HepG2 (cell line): ENCODE results near the gene PCDH17. TPM values are rescaled to one million over a fixed set of nuclear protein-coding genes. Genes with fewer than 3 reads are reported as not detected.

Experiments used
- BHLHE40 ChIP-seq: IDR thresholded peaks from 2 replicates; pipeline ENCODE4 v1.6.1; 2011; ENCODE audit warnings: low read length, improper control_type of control experiment
- ELF4 ChIP-seq: sonication (generic); formaldehyde crosslinking; IDR thresholded peaks from 2 replicates; pipeline ENCODE4 v1.5.0; 2020; ENCODE audit warnings: missing genetic modification reagents, mild to moderate bottlenecking, moderate library complexity, borderline replicate concordance
- FLYWCH1 ChIP-seq: sonication (generic); formaldehyde crosslinking; IDR thresholded peaks from 2 replicates; pipeline ENCODE4 v1.8.1; 2023; ENCODE audit warnings: mild to moderate bottlenecking, missing genetic modification reagents
- KLF15 ChIP-seq: sonication (generic); formaldehyde crosslinking; IDR thresholded peaks from 2 replicates; pipeline ENCODE4 v1.8.1; 2023; ENCODE audit warnings: borderline replicate concordance, mild to moderate bottlenecking, inconsistent platforms, missing genetic modification reagents, mixed read lengths
- MBD4 ChIP-seq: IDR thresholded peaks from 2 replicates; pipeline ENCODE4 v1.6.1; 2012; ENCODE audit warnings: low read length, inconsistent platforms, borderline replicate concordance
- SMAD3 ChIP-seq: sonication (generic); formaldehyde crosslinking; IDR thresholded peaks from 2 replicates; pipeline ENCODE4 v1.4.0; 2020; ENCODE audit warnings: missing genetic modification reagents
- SRSF9 ChIP-seq: fragments of 200-400 bp; formaldehyde crosslinking; IDR thresholded peaks from 2 replicates; pipeline ENCODE4 v1.6.1; 2018; ENCODE audit warnings: borderline replicate concordance, mild to moderate bottlenecking, low read depth, low read length; ENCODE audit not compliant: insufficient read depth, poor library complexity, severe bottlenecking
- SRY ChIP-seq: sonication (generic); formaldehyde crosslinking; IDR thresholded peaks from 2 replicates; pipeline ENCODE4 v1.8.0; 2022; ENCODE audit warnings: mild to moderate bottlenecking, missing genetic modification reagents
- ZNF382 ChIP-seq: sonication (generic); formaldehyde crosslinking; IDR thresholded peaks from 2 replicates; pipeline ENCODE4 v1.5.0; 2020; ENCODE audit warnings: missing genetic modification reagents, mild to moderate bottlenecking, borderline replicate concordance
- ZNF441 ChIP-seq: sonication (generic); formaldehyde crosslinking; IDR thresholded peaks from 2 replicates; pipeline ENCODE4 v1.7.0; 2021; ENCODE audit warnings: missing genetic modification reagents, borderline replicate concordance
- ZNF713 ChIP-seq: sonication (generic); formaldehyde crosslinking; IDR thresholded peaks from 2 replicates; pipeline ENCODE4 v1.4.0; 2020; ENCODE audit warnings: mild to moderate bottlenecking, missing genetic modification reagents
- ZNF782 ChIP-seq: sonication (generic); formaldehyde crosslinking; IDR thresholded peaks from 2 replicates; pipeline ENCODE4 v1.4.0; 2020; ENCODE audit warnings: missing genetic modification reagents, mild to moderate bottlenecking, borderline replicate concordance
- polyA plus RNA-seq, 8 experiments: library from polyadenylated mRNA; depleted of rRNA in 3 of 8; stranded (reverse) in 7 of 8; unstranded in 1 of 8; fragments of >200 nt; fragmentation: Illumina TruSeq in 4 of 8; extraction: Trizol in 4 of 8; gene quantifications; 2 replicates each; pipeline versions ENCODE4 v1.2.1 to v1.2.3, GENCODE V29; 2011 to 2016; ENCODE audit warnings: low read depth in 4 of 8, missing spikeins in 1 of 8, mixed read lengths in 1 of 8; ENCODE audit not compliant: insufficient read depth in 1 of 8
- total RNA-seq, 5 experiments: library from RNA; depleted of rRNA; stranded (reverse); fragments of >200 nt; fragmentation: Illumina TruSeq; extraction: Trizol; gene quantifications; 2 replicates each; pipeline ENCODE4 v1.2.3, GENCODE V29; 2016; ENCODE audit warnings: low read depth in 1 of 5
- TF ChIP-seq, protein P1 (sequence below): IDR thresholded peaks from 2 replicates; pipeline ENCODE4 v1.4.0; 2020; ENCODE audit warnings: mild to moderate bottlenecking, missing genetic modification reagents

The PCDH17 gene
- total and polyA plus RNA-seq, 2 of the 13 experiments (the other 11 are each of a cell fraction or from before 2014, with no cell fraction given), result not detected

DNA sequence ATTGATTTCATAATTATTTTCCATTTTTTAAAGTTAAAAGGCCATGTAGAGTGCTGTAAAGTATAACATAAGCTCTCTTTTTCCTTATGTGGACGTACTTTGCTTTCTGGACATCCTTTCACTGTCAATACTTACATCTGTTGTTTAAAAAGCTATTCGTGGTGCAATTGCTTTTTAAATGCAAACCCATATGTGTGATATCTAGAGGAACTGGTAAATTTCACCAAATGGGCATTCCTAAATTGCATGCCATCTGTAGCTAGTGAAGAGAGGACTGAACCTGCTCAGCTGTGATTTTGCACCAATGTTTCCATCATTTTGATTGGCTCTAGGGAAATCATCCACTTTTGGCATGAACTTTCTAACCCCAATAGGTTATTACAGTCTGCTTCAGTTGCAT lies 129.4 kb downstream of the PCDH17 start (continued):
- TF ChIP-seq MBD4 (no peak), BHLHE40 (no peak), KLF15 (CRISPR knock-in tag) (no peak), ZNF382 (CRISPR knock-in tag) (no peak), SMAD3 (CRISPR knock-in tag) (no peak), ZNF713 (CRISPR knock-in tag) (no peak), ZNF441 (CRISPR knock-in tag) (no peak), ZNF782 (CRISPR knock-in tag) (no peak), ELF4 (no peak), SRSF9 (no peak), FLYWCH1 (no peak), SRY (CRISPR knock-in tag) (no peak)
- TF ChIP-seq, protein P1, sequence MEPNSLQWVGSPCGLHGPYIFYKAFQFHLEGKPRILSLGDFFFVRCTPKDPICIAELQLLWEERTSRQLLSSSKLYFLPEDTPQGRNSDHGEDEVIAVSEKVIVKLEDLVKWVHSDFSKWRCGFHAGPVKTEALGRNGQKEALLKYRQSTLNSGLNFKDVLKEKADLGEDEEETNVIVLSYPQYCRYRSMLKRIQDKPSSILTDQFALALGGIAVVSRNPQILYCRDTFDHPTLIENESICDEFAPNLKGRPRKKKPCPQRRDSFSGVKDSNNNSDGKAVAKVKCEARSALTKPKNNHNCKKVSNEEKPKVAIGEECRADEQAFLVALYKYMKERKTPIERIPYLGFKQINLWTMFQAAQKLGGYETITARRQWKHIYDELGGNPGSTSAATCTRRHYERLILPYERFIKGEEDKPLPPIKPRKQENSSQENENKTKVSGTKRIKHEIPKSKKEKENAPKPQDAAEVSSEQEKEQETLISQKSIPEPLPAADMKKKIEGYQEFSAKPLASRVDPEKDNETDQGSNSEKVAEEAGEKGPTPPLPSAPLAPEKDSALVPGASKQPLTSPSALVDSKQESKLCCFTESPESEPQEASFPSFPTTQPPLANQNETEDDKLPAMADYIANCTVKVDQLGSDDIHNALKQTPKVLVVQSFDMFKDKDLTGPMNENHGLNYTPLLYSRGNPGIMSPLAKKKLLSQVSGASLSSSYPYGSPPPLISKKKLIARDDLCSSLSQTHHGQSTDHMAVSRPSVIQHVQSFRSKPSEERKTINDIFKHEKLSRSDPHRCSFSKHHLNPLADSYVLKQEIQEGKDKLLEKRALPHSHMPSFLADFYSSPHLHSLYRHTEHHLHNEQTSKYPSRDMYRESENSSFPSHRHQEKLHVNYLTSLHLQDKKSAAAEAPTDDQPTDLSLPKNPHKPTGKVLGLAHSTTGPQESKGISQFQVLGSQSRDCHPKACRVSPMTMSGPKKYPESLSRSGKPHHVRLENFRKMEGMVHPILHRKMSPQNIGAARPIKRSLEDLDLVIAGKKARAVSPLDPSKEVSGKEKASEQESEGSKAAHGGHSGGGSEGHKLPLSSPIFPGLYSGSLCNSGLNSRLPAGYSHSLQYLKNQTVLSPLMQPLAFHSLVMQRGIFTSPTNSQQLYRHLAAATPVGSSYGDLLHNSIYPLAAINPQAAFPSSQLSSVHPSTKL (CRISPR knock-in tag), result no peak
